ENCODE data around the gene SEMA4F. TPM values are rescaled to one million over a fixed set of nuclear protein-coding genes. Genes with fewer than 3 reads are reported as not detected.

SEMA4F gene
- total RNA-seq, 4 donors from 2014 or later = 1.3 to 14.5 (median 4.8) TPM

DNA sequence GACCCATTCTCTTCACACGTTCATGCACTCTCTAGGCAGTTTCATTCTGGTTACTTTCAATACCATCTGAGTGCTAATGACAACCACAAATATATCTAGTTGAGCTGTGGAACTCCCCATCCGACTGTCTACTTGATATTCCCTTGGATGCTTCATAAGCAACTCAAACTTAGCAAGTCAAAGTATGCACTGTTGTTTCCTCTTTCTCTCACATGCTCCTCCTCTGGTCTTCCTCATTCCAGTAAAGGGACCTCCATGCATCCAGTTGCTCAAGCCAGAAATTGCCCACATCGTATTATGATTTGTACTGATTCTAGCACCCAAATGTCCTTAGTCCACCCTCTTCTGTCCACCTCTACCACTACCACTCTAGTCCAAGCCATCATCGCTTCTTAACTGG, 22.3 kb downstream of the SEMA4F start:
- no peaks in the 10 kb centered on the region for H3K9me3 ChIP-seq
- no peak for DNase-seq
- TF ChIP-seq POLR2A (IDR thresholded peaks at IDR 0.05) = no peak
- TF ChIP-seq, protein P1, sequence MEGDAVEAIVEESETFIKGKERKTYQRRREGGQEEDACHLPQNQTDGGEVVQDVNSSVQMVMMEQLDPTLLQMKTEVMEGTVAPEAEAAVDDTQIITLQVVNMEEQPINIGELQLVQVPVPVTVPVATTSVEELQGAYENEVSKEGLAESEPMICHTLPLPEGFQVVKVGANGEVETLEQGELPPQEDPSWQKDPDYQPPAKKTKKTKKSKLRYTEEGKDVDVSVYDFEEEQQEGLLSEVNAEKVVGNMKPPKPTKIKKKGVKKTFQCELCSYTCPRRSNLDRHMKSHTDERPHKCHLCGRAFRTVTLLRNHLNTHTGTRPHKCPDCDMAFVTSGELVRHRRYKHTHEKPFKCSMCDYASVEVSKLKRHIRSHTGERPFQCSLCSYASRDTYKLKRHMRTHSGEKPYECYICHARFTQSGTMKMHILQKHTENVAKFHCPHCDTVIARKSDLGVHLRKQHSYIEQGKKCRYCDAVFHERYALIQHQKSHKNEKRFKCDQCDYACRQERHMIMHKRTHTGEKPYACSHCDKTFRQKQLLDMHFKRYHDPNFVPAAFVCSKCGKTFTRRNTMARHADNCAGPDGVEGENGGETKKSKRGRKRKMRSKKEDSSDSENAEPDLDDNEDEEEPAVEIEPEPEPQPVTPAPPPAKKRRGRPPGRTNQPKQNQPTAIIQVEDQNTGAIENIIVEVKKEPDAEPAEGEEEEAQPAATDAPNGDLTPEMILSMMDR (IDR thresholded peaks at IDR 0.05) = no peak
- intact Hi-C loops (cut with DNase I; ENCODE audit: low total_unique reads) = no loop called here
- H3K27me3 ChIP-seq = no peaks in the 10 kb centered on the region
- H3K27ac ChIP-seq = no peak overlapping the region
- no peaks in the 10 kb centered on the region for H3K36me3 ChIP-seq
- no peaks in the 10 kb centered on the region for H3K4me1 ChIP-seq
- H3K4me3 ChIP-seq = no peak overlapping the region

DNA sequence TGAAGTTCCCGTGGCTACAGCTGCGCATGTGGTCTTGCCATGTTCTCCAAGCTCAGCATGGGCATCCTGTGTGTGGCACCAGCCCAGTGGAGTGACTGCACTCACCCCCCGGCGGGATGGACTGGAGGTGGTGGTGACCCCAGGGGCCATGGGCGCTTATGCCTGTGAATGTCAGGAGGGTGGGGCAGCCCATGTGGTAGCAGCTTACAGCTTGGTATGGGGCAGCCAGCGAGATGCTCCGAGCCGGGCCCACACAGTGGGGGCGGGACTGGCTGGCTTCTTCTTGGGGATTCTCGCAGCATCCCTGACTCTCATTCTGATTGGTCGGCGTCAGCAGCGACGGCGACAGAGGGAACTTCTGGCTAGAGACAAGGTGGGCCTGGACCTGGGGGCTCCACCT, 25.6 kb downstream of the SEMA4F start:
- H3K36me3 ChIP-seq = no peaks in the 10 kb centered on the region
- H3K4me1 ChIP-seq = no peaks in the 10 kb centered on the region
- no peaks in the 10 kb centered on the region for H3K9me3 ChIP-seq
- intact Hi-C loops (cut with DNase I; ENCODE audit: low total_unique reads) = no loop called here
- no peak for DNase-seq
- no peak for TF ChIP-seq POLR2A (IDR thresholded peaks at IDR 0.05)
- TF ChIP-seq, protein P1 (IDR thresholded peaks at IDR 0.05) = no peak
- H3K4me3 ChIP-seq = no peak overlapping the region
- no peak overlapping the region for H3K27ac ChIP-seq
- H3K27me3 ChIP-seq = no peaks in the 10 kb centered on the region

DNA sequence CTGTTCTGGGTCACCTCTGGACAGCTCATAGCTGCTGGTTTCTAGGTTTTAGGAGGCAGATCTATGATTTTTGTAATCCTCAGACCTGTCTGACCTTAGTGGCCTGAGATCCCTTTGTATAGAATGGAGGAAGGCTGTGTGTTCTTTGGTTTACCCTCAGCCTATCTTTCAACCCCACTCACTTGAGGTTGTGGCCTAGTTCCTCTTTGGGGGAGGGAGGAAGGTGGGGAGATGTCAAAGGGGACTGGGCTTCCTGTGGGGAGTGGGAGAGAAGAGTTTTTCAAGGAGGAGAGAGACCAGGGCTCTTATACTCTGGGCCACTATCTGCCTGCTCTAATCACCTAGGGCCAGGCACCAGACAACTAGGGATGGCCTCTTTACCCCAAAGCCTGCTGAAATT, 28.5 kb downstream of the SEMA4F start:
- Histone ChIP-seq H3K4me3 (no peak overlapping the region), H3K4me1 (no peaks in the 10 kb centered on the region), H3K27me3 (no peaks in the 10 kb centered on the region), H3K27ac (no peak overlapping the region), H3K36me3 (no peaks in the 10 kb centered on the region), H3K9me3 (no peaks in the 10 kb centered on the region)
- intact Hi-C loops (cut with DNase I; ENCODE audit: low total_unique reads) = no loop called here
- no peak for DNase-seq
- TF ChIP-seq, protein P1 (IDR thresholded peaks at IDR 0.05) = no peak

DNA sequence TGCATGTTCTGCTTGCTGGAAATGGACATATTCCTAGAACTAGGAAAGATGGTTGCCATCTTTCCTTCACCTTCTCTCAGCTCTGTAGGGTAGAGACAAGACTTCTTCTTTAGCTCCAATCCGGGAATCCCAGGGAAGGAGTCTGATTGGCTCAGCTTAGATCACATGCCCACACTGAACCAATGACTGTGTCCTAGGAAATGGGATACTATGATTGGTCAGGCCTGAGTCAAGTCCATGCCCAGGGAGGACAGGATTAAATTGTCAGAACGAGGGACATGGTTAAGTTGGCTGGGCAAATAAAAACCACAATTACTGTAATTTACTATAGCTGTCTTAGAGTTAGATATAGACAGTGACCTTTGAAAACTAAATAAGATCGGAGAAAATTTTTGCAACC, 31.4 kb downstream of the SEMA4F start:
- TF ChIP-seq, protein P1 (IDR thresholded peaks at IDR 0.05) = no peak
- no peak for TF ChIP-seq POLR2A (IDR thresholded peaks at IDR 0.05)
- H3K4me1 ChIP-seq = no peaks in the 10 kb centered on the region
- H3K27ac ChIP-seq = no peak overlapping the region
- H3K27me3 ChIP-seq = no peaks in the 10 kb centered on the region
- no peaks in the 10 kb centered on the region for H3K9me3 ChIP-seq
- no peak for DNase-seq
- no peaks in the 10 kb centered on the region for H3K36me3 ChIP-seq
- intact Hi-C loops (cut with DNase I; ENCODE audit: low total_unique reads) = no loop called here
- no peak overlapping the region for H3K4me3 ChIP-seq

DNA sequence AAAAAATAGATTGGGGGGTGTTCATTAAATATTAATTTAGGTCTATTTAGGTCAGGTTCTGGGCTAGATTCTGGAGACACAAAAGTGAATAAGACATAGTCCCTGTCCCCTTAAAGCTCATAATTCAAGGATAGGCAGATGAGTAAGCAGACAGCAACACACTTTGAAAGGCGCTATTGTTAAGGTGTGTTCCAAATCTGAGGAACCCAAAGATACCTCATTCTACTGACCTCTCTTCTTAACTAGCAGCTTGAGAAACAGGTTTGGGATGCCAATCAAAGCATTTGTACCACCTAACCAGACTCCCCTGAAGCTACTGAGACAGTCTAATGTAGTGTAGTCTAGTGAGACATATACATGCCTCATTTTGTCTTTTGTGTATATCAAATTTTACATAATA, 34.8 kb downstream of the SEMA4F start:
- Histone ChIP-seq H3K4me3 (no peak overlapping the region), H3K4me1 (no peaks in the 10 kb centered on the region), H3K36me3 (no peaks in the 10 kb centered on the region), H3K27ac (no peak overlapping the region), H3K27me3 (no peaks in the 10 kb centered on the region), H3K9me3 (no peaks in the 10 kb centered on the region)
- TF ChIP-seq POLR2A (IDR thresholded peaks at IDR 0.05) = no peak
- TF ChIP-seq, protein P1 (IDR thresholded peaks at IDR 0.05) = no peak
- intact Hi-C loops (cut with DNase I; ENCODE audit: low total_unique reads) = no loop called here
- DNase-seq = no peak

Data from uterus (tissue), 4 donors.